Stimulated activated CD8-positive, alpha-beta memory T cell treated with anti-CD3 and anti-CD28 coated beads, Interleukin-12 subunit alpha, Interleukin-12 subunit beta, amount 100 ng/mL, for 24 hours (primary cell): ENCODE results near the gene GFAP.
A peak's percentile ranks its signal among the peaks of the same experiment; 100 is the strongest.

ENCODE experiments used
- DNase-seq: peaks from one replicate; pipeline ENCODE4 v3.0.0-alpha.2; 2020; ENCODE audit errors: extremely low read depth

GFAP gene

GRCh38 chr17:44899074-44899782 lies 16.1 kb downstream of the GFAP start, which contains the start of gene EFTUD2:
Gene EFTUD2 (minus strand): TSS chr17:44899445. CDS start chr17:44894521, 4,924 bp downstream.
- peak; percentile 84 for DNase-seq

- no peak for DNase-seq
Measured at GRCh38 chr17:44898768-44899073, 16.6 kb downstream of the GFAP start.

DNA sequence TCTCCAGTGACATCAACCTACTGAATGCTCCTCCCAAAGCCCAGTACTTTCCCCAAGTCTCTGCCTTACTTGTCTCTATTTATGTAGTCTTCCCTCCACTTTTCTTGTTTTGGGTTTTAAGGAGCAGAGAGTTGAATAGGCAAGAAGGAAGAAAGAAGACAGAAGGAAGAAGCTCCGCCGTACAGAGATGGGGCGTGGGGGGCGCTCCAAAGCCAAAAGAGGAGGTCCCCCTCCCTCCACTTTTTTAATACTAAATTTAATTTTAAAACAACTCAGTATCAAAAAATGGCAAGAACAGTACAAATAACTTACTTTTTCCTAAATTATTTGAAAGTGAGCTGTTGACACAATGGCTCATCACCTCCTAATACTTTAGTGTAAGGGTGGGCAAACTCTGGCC lies 20.7 kb downstream of the GFAP start:
- no peak for DNase-seq

DNA sequence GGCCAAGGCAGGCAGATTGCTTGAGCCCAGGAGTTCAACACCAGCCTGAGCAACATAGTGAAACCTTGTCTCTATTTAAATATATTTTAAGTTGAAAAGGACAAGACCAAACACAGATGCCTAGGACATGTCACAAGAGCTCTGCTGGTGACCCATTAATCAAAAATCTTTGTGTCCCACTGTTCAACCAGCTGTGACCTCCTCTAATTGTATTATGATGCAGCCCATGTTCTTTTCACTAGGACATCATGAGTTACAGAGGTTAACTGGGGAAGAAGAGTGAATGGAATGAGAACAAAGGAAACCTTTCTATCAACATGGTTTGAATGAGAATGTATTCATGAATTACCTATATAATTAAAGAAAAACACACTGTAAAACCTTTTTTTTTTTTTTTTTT lies 23.1 kb downstream of the GFAP start:
- DNase-seq, result no peak

DNA sequence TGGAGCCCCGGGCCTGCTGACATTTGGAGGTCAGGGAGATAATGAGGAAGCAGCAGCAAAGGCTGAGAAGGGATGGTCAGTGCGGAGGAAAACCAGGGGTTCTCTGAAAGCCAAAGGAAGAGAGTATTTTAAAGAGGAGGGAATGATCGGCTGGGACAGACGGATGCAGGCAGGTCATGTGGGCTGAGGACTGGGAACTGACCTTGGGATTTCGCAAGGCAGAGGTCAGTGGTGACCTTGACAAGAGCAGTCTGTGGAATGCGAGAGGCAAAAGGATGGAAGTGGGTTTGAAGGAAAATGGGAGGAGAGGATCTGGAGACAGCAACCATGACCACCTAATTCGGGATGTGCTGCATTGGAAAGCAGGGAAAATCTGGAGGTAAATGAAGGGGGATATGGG lies 26.3 kb downstream of the GFAP start:
- no peak for DNase-seq

DNA sequence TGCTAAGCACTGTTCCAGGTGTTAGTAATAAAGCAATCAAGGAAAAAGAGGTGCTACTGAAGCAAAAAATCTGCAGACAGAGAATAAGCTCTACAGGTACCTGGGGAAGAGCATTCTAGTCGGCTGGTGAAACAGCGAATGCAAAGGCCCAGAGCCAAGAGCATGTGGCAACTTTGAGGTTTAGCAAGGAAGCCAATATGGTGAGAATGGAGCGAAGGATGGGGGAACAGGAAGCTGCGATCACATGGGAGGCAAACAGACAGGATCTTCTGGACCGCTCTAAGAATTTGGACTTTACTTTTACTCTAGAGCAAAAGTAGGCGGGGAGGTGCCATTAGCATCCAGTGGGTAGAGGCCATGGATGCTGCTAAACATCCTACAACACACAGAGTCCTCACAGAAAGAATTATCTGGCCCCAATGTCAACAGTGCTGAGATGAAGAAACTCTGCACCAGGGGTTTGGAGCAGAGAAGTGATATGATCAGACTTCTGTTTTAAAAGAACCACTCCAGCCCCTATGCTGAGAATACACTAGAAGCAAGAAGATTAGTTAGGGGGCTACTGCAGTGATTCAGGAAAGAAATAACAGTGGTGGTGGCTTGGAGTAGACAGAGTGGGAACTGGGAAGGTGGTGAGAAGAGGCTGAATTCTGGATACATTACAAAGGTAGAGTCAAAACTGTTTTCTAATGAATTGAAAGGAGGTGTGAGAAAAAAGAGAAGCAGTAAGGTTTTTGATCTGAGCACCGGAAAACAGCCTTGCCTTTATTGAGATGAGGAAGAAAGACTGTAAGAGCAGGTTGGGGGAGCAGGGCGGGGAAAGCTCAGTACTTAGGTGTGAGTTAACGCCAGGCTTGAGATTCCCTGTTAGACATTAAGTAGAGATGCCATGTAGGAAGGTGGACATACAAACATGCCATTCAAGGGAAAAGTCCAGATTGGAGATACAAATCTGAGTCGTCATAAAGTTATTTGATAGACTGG lies 27.0 kb downstream of the GFAP start:
- DNase-seq, result no peak

DNA sequence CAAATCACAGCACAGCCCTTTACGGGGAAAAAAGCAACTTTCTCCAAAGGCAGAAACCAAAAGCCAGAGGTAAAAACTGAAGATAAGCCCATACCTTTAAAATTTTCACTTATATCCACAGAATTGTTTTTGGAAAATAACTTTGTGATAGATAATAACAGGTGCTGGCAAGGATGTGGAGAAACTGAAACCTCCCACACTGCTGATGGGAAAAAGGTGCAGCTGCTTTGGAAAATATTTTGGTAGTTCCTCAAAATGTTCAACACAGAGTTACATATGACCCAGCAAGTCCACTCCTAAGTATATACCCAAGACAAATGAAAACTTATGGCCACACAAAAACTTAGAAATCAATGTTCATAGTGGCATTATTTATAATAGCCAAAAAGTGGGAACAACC lies 28.3 kb downstream of the GFAP start:
- DNase-seq, result no peak

- DNase-seq, result no peak
Measured at GRCh38 chr17:44884941-44885340, 30.4 kb downstream of the GFAP start.

GRCh38 chr17:44881145-44881544 lies 34.2 kb downstream of the GFAP start:
- DNase-seq, result no peak

- DNase-seq, result no peak
Measured at GRCh38 chr17:44880062-44880461, 35.2 kb downstream of the GFAP start.

- DNase-seq, result no peak
Measured at GRCh38 chr17:44879376-44879775, 35.9 kb downstream of the GFAP start.

GRCh38 chr17:44878627-44879221 lies 36.6 kb downstream of the GFAP start:
- DNase-seq, result no peak

- DNase-seq, result no peak
Measured at GRCh38 chr17:44877121-44877520, 38.2 kb downstream of the GFAP start.

- DNase-seq, result no peak
Measured at GRCh38 chr17:44875761-44876160, 39.5 kb downstream of the GFAP start.

- DNase-seq, result no peak
Measured at GRCh38 chr17:44872131-44872768, 43.0 kb downstream of the GFAP start.

DNA sequence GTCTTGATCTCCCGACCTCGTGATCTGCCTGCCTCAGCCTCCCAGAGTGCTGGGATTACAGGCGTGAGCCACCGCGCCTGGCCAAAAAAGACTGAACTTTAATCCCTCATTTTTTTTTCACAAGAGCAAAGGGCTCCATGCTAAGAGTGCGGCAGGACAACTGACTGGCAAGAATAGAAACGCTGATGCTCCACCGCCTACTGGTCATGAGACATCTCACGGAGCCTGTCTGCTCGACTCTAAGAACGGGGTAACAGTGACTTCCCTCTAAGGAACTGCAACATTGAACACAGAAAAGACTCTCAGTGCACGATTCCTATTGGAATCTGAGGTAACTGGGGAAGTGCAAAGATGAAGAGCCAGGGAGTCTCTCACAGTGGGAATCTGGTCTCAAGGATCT lies 43.7 kb downstream of the GFAP start:
- DNase-seq, result no peak

GRCh38 chr17:44867841-44868240 lies 47.5 kb downstream of the GFAP start:
- no peak for DNase-seq

DNA sequence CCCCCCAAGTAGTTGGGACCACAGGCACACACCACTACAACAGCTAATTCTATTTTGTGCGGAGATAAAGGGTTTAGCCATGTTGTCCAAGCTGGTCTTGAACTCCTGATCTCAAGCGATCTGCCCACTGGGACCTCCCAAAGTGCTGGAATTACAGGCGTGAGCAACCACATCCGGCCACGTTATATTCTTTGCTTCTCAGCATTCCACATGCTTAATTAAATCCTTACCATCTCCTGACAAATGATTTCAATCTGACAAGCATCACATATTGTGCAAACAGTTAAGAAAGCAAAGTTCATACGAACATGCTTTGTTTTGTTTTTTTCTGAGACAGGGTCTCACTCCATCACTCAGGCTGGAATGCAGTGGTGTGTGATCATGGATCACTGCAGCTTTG lies 49.4 kb downstream of the GFAP start:
- no peak for DNase-seq

DNA sequence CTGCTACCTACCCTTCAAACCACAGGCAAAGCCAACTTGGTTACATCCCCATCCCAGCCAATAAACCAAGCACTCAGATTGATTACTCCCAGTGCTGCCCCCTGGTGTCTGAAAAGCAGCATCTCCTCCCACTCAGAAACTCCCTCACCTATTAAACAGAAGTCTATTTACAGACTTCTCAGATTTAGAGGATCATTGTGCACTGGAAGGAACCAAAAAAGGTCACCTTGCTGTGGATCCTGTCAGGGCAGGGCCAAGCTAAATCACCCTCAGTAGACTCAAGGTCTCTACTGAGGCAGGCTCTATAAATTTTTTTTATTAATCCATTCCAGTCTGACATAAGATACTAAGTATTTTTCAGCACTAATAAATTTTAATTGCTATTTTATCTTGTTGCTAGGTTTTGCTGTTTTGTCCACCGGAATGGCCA lies 50.1 kb downstream of the GFAP start:
- peak; percentile 21 for DNase-seq

DNA sequence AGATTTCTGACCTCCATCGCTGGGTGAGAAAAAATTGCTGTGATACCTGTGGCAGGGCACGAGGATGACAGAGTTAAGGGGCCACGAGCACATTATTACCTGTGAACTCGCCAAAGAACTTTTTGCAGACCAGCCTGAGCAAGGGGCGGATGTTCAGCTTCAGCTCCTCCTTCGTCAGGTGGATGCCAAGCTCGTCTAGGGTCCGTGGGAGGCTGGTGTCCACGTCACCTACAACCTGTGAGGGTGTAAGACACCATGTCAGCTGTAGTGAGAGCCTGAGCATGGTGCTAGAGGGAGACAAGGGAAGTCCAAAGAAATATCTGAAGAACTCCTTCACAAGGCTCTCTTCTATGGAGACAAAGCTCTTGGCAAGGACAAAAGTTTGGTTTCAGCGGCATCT lies 50.5 kb downstream of the GFAP start:
- DNase-seq, result no peak

GRCh38 chr17:44863061-44863918 lies 52.0 kb downstream of the GFAP start:
- DNase-seq, result no peak
